ENCODE results near the gene TENM4. TPM values are rescaled to one million over a fixed set of nuclear protein-coding genes. Genes with fewer than 3 reads are reported as not detected.

Gene TENM4
- total and polyA plus RNA-seq, 2 of the 8 experiments (the other 6 are each of a cell fraction or from before 2014, with no cell fraction given), result 3.5 to 7.2 TPM

- TF ChIP-seq CHD7 (IDR thresholded peaks at IDR 0.05; ENCODE audit: insufficient replicate concordance, low read length), result no peak
- no peak for TF ChIP-seq BACH1 (IDR thresholded peaks at IDR 0.05; ENCODE audit: low read length)
- TF ChIP-seq BRCA1 (IDR thresholded peaks at IDR 0.05; ENCODE audit: low read depth, low read length), result no peak
- TF ChIP-seq GABPA (IDR thresholded peaks at IDR 0.05; ENCODE audit: borderline replicate concordance, insufficient read depth, low read length), result no peak
- TF ChIP-seq SUZ12 (IDR thresholded peaks at IDR 0.05; ENCODE audit: low read length), result no peak
- no peak for TF ChIP-seq RAD21 (IDR thresholded peaks at IDR 0.05 in 1 of 2, conservative IDR thresholded peaks at IDR 0.05 in 1 of 2; ENCODE audit: low read depth in 2 of 2, low read length in 2 of 2)
- no peak for TF ChIP-seq ATF2 (IDR thresholded peaks at IDR 0.05; ENCODE audit: low read length)
- TF ChIP-seq RBBP5 (IDR thresholded peaks at IDR 0.05; ENCODE audit: borderline replicate concordance, low read depth, low read length), result no peak
- no peak for TF ChIP-seq HDAC2 (IDR thresholded peaks at IDR 0.05; ENCODE audit: borderline replicate concordance in 1 of 2, low read depth in 2 of 2, low read length in 2 of 2)
Measured at GRCh38 chr11:79018371-79018849, 422.4 kb downstream of the TENM4 start (continued).
